ENCODE measurements around the gene MZT2A. TPM values are rescaled to one million over a fixed set of nuclear protein-coding genes. Genes with fewer than 3 reads are reported as not detected.
"Not testable (repeated sequence)": the region's sequence is repeated elsewhere in the genome, so short reads cannot be mapped to it uniquely, and the experiment has no call there.

Gene MZT2A
- total RNA-seq, 5 donors from 2014 or later (not counting 1 experiment from before 2014, with no cell fraction given) = 70.1 to 215 (median 89.1) TPM

- H3K27ac ChIP-seq (ENCODE audit: low read length); H3K4me3 ChIP-seq (ENCODE audit: control insufficient read depth in 1 of 2, extremely low read depth in 1 of 2, low read length in 1 of 2); H3K9me3 ChIP-seq; H3K9me3 Mint-ChIP-seq; H3K27me3 Mint-ChIP-seq; POLR2A ChIA-PET; H3K36me3 ChIP-seq (ENCODE audit: control insufficient read depth in 2 of 2, extremely low read depth in 1 of 2, insufficient read depth in 1 of 2, low read length in 1 of 2); H3K36me3 Mint-ChIP-seq; H3K27me3 ChIP-seq (replicated peaks in 1 of 2; ENCODE audit: control insufficient read depth in 2 of 2, extremely low read depth in 1 of 2, insufficient read depth in 2 of 2, low read length in 1 of 2): not testable (repeated sequence)
- Mint-ChIP-seq H3K27ac (peak overlapping the region in 1 of 2 donors; percentile 31), H3K4me1 (peaks cover 6 to 16% (median 13%) of the 10 kb centered on the region in 3 donors), H3K4me3 (peak overlapping the region; percentile 58 to 91 (median 61))
- H3K4me1 ChIP-seq (ENCODE audit: control insufficient read depth in 1 of 2, extremely low read depth in 1 of 2, insufficient read depth in 2 of 2, low read length in 2 of 2) = peaks cover 0 to 23% of the 10 kb centered on the region in 2 experiments
- CTCF ChIA-PET = interaction anchor here in 1 of 2 donors (1.6 kb wide), 1 partner anchor 36 kb away, joined by 3 read pairs; no protein-coding TSS in a partner anchor
- DNase-seq = peak in 2 of 35 experiments; percentile 2 to 17
- peak in 1 of 4 experiments; percentile 6 for ATAC-seq (replicated peaks in 1 of 4)
- 84% methylated on average over 15 of the region's 26 CpGs for WGBS (ENCODE audit: insufficient coverage)
Measured at GRCh38 chr2:131528981-131529863, 37.0 kb upstream of the MZT2A start.

GRCh38 chr2:131527131-131528001, 35.2 kb upstream of the MZT2A start, which contains the start of gene CCDC74A:
TSS of gene CCDC74A (plus strand) at chr2:131527888. CDS start at chr2:131527971, 83 bp downstream.
- Histone ChIP-seq H3K4me1 (ENCODE audit: control insufficient read depth in 1 of 2, extremely low read depth in 1 of 2, insufficient read depth in 2 of 2, low read length in 2 of 2) (peaks cover 0 to 23% of the 10 kb centered on the region in 2 experiments), H3K4me3 (ENCODE audit: control insufficient read depth in 1 of 2, extremely low read depth in 1 of 2, low read length in 1 of 2) (peak within 1 kb of the TSS; percentile 17 to 40)
- H3K9me3 ChIP-seq; H3K36me3 Mint-ChIP-seq; POLR2A ChIA-PET; H3K27me3 Mint-ChIP-seq; H3K9me3 Mint-ChIP-seq; H3K27ac ChIP-seq (ENCODE audit: low read length); H3K36me3 ChIP-seq (ENCODE audit: control insufficient read depth in 2 of 2, extremely low read depth in 1 of 2, insufficient read depth in 1 of 2, low read length in 1 of 2); H3K27me3 ChIP-seq (replicated peaks in 1 of 2; ENCODE audit: control insufficient read depth in 2 of 2, extremely low read depth in 1 of 2, insufficient read depth in 2 of 2, low read length in 1 of 2): not testable (repeated sequence)
- Mint-ChIP-seq H3K4me3 (peak within 1 kb of the TSS; percentile 80 to 91 (median 83)), H3K27ac (peak within 1 kb of the TSS; percentile 71 to 81), H3K4me1 (peaks cover 6 to 16% (median 13%) of the 10 kb centered on the region in 3 donors)
- WGBS (ENCODE audit: insufficient coverage) = 18% methylated on average over 12 of the region's 47 CpGs
- ATAC-seq (replicated peaks in 1 of 4) (peak; percentile 90 to 92 (median 90)), DNase-seq (peak; percentile 62 to 86 (median 76))
- CTCF ChIA-PET = interaction anchor here in 1 of 2 donors (0.6 kb wide), 1 partner anchor 396 kb away, joined by 3 read pairs; no protein-coding TSS in a partner anchor

GRCh38 chr2:131525256-131525655, 33.1 kb upstream of the MZT2A start:
- DNase-seq; H3K9me3 ChIP-seq; H3K27me3 ChIP-seq (replicated peaks in 1 of 2; ENCODE audit: control insufficient read depth in 2 of 2, extremely low read depth in 1 of 2, insufficient read depth in 2 of 2, low read length in 1 of 2); H3K9me3 Mint-ChIP-seq; POLR2A ChIA-PET; H3K4me3 Mint-ChIP-seq; H3K36me3 ChIP-seq (ENCODE audit: control insufficient read depth in 2 of 2, extremely low read depth in 1 of 2, insufficient read depth in 1 of 2, low read length in 1 of 2); H3K36me3 Mint-ChIP-seq; H3K27ac Mint-ChIP-seq; H3K27ac ChIP-seq (ENCODE audit: low read length); ATAC-seq (replicated peaks in 1 of 4); H3K27me3 Mint-ChIP-seq; H3K4me3 ChIP-seq (ENCODE audit: control insufficient read depth in 1 of 2, extremely low read depth in 1 of 2, low read length in 1 of 2): not testable (repeated sequence)
- CTCF ChIA-PET = interaction anchor here (0.6 kb wide), 2 partner anchors 20 to 1192 kb away, joined by 3 read pairs; no protein-coding TSS in a partner anchor
- peaks cover 6 to 16% (median 13%) of the 10 kb centered on the region in 3 donors for H3K4me1 Mint-ChIP-seq
- 88% methylated on average over 1 of the region's 2 CpGs for WGBS (ENCODE audit: insufficient coverage)
- H3K4me1 ChIP-seq (ENCODE audit: control insufficient read depth in 1 of 2, extremely low read depth in 1 of 2, insufficient read depth in 2 of 2, low read length in 2 of 2) = peaks cover 0 to 23% of the 10 kb centered on the region in 2 experiments

GRCh38 chr2:131521961-131522781, 30.0 kb upstream of the MZT2A start:
- H3K27me3 Mint-ChIP-seq = no peaks in the 10 kb centered on the region
- Histone ChIP-seq H3K4me3 (ENCODE audit: control insufficient read depth in 1 of 2, extremely low read depth in 1 of 2, low read length in 1 of 2) (no peak overlapping the region), H3K27ac (ENCODE audit: low read length) (no peak overlapping the region), H3K36me3 (ENCODE audit: control insufficient read depth in 2 of 2, extremely low read depth in 1 of 2, insufficient read depth in 1 of 2, low read length in 1 of 2) (peaks cover 10 to 12% of the 10 kb centered on the region in 2 donors), H3K4me1 (ENCODE audit: control insufficient read depth in 1 of 2, extremely low read depth in 1 of 2, insufficient read depth in 2 of 2, low read length in 2 of 2) (peaks cover 0 to 1% of the 10 kb centered on the region in 2 experiments), H3K27me3 (replicated peaks in 1 of 2; ENCODE audit: control insufficient read depth in 2 of 2, extremely low read depth in 1 of 2, insufficient read depth in 2 of 2, low read length in 1 of 2) (no peaks in the 10 kb centered on the region), H3K9me3 (no peaks in the 10 kb centered on the region)
- CTCF ChIA-PET = no interaction called here
- H3K27ac Mint-ChIP-seq = no peak overlapping the region
- DNase-seq (peak in 1 of 35 experiments; percentile 16), ATAC-seq (replicated peaks in 1 of 4) (no peak)
- POLR2A ChIA-PET = no interaction called here
- no peak overlapping the region for H3K4me3 Mint-ChIP-seq
- H3K4me1 Mint-ChIP-seq = peaks cover 0 to 2% (median under 1%) of the 10 kb centered on the region in 3 donors
- peaks cover 3% of the 10 kb centered on the region for H3K36me3 Mint-ChIP-seq
- H3K9me3 Mint-ChIP-seq = no peaks in the 10 kb centered on the region
- 90% methylated on average over 13 of the region's 20 CpGs for WGBS (ENCODE audit: insufficient coverage)

GRCh38 chr2:131521524-131521923, 29.3 kb upstream of the MZT2A start:
- DNase-seq; H3K27ac ChIP-seq (ENCODE audit: low read length); H3K9me3 ChIP-seq; H3K36me3 Mint-ChIP-seq; H3K9me3 Mint-ChIP-seq; H3K4me1 Mint-ChIP-seq; H3K27me3 Mint-ChIP-seq; POLR2A ChIA-PET; H3K4me1 ChIP-seq (ENCODE audit: control insufficient read depth in 1 of 2, extremely low read depth in 1 of 2, insufficient read depth in 2 of 2, low read length in 2 of 2); CTCF ChIA-PET; ATAC-seq (replicated peaks in 1 of 4); H3K4me3 ChIP-seq (ENCODE audit: control insufficient read depth in 1 of 2, extremely low read depth in 1 of 2, low read length in 1 of 2); H3K4me3 Mint-ChIP-seq; H3K27me3 ChIP-seq (replicated peaks in 1 of 2; ENCODE audit: control insufficient read depth in 2 of 2, extremely low read depth in 1 of 2, insufficient read depth in 2 of 2, low read length in 1 of 2); H3K27ac Mint-ChIP-seq: not testable (repeated sequence)
- 90% methylated on average over 3 of the region's 6 CpGs for WGBS (ENCODE audit: insufficient coverage)
- peaks cover 12% of the 10 kb centered on the region in 2 donors for H3K36me3 ChIP-seq (ENCODE audit: control insufficient read depth in 2 of 2, extremely low read depth in 1 of 2, insufficient read depth in 1 of 2, low read length in 1 of 2)
